Neural progenitor cell (in vitro differentiated cells): ENCODE measurements around the gene SUSD2. TPM values are rescaled to one million over a fixed set of nuclear protein-coding genes. Genes with fewer than 3 reads are reported as not detected.
"Not testable (repeated sequence)": the region's sequence is repeated elsewhere in the genome, so short reads cannot be mapped to it uniquely, and the experiment has no call there.

Experiments
- DNase-seq: peaks from one replicate; pipeline ENCODE4 v3.0.0-alpha.2; 2016; ENCODE audit warnings: low spot score
- H2AFZ ChIP-seq: fragments of 200-600 bp; sonication (generic); replicated peaks from 2 replicates; pipeline ENCODE4 v1.6.1; 2016; ENCODE audit warnings: antibody characterized with exemption
- H3F3A ChIP-seq: fragments of 200-600 bp; sonication (generic); 2 replicates; pipeline ENCODE4 v1.6.1; 2016; ENCODE audit warnings: antibody characterized with exemption, low read depth
- H3K27ac ChIP-seq: fragments of 200-600 bp; sonication (generic); 2 replicates; pipeline ENCODE4 v1.5.1; 2016; ENCODE audit warnings: mild to moderate bottlenecking
- H3K27me3 ChIP-seq: fragments of 200-600 bp; sonication (generic); 2 replicates; pipeline ENCODE4 v1.6.1; 2016; ENCODE audit warnings: mild to moderate bottlenecking, moderate library complexity
- H3K36me3 ChIP-seq: fragments of 200-600 bp; sonication (generic); 2 replicates; pipeline ENCODE4 v1.5.1; 2016
- H3K4me1 ChIP-seq: fragments of 200-600 bp; sonication (generic); 2 replicates; pipeline ENCODE4 v1.6.1; 2016; ENCODE audit warnings: mixed run types
- H3K4me2 ChIP-seq: fragments of 200-600 bp; sonication (generic); 2 replicates; pipeline ENCODE4 v1.6.1; 2016
- H3K4me3 ChIP-seq: fragments of 200-600 bp; sonication (generic); 2 replicates; pipeline ENCODE4 v1.5.1; 2016
- H3K79me2 ChIP-seq: fragments of 200-600 bp; sonication (generic); 2 replicates; pipeline ENCODE4 v1.6.1; 2016; ENCODE audit warnings: low read depth
- H3K9ac ChIP-seq: fragments of 200-600 bp; sonication (generic); 2 replicates; pipeline ENCODE4 v1.6.1; 2016
- H3K9me3 ChIP-seq: fragments of 200-600 bp; sonication (generic); 2 replicates; pipeline ENCODE4 v1.5.1; 2016; ENCODE audit warnings: low read depth
- H4K20me1 ChIP-seq: fragments of 200-600 bp; sonication (generic); 2 replicates; pipeline ENCODE4 v1.6.1; 2016; ENCODE audit warnings: low read depth
- H3K27ac Mint-ChIP-seq: 3 replicates; pipeline ENCODE4 v1.8.0; 2021; ENCODE audit warnings: mixed read lengths
- H3K27me3 Mint-ChIP-seq: 2 replicates; pipeline ENCODE4 v1.8.0; 2022; ENCODE audit warnings: low read depth, mild to moderate bottlenecking, inconsistent platforms, moderate library complexity, mixed read lengths; ENCODE audit not compliant: insufficient read depth
- H3K36me3 Mint-ChIP-seq: 3 replicates; pipeline ENCODE4 v1.8.0; 2021; ENCODE audit warnings: mixed read lengths
- H3K4me1 Mint-ChIP-seq: 3 replicates; pipeline ENCODE4 v1.8.0; 2021; ENCODE audit warnings: mixed read lengths
- H3K4me3 Mint-ChIP-seq: 3 replicates; pipeline ENCODE4 v1.8.0; 2021; ENCODE audit warnings: mild to moderate bottlenecking, moderate library complexity, mixed read lengths
- H3K9me3 Mint-ChIP-seq: 3 replicates; pipeline ENCODE4 v1.8.0; 2020; ENCODE audit warnings: mixed read lengths
- EZH2 ChIP-seq: fragments of 200-600 bp; sonication (generic); IDR thresholded peaks from 2 replicates; pipeline ENCODE4 v1.6.1; 2017; ENCODE audit warnings: antibody characterized with exemption, mild to moderate bottlenecking, moderate library complexity
- EZH2phosphoT487 ChIP-seq: fragments of 200-600 bp; sonication (generic); IDR thresholded peaks from 2 replicates; pipeline ENCODE4 v1.6.1; 2017; ENCODE audit warnings: antibody characterized with exemption
- total RNA-seq: library from RNA; depleted of rRNA; stranded (reverse); fragments of >200 nt; gene quantifications from 2 replicates; pipeline ENCODE4 v1.2.3, GENCODE V29; 2015; ENCODE audit warnings: low replicate concordance
- TF ChIP-seq, protein P1 (sequence below): fragments of 200-600 bp; sonication (generic); IDR thresholded peaks from 2 replicates; pipeline ENCODE4 v1.5.1; 2017; ENCODE audit warnings: antibody characterized with exemption, mild to moderate bottlenecking

Gene SUSD2
- total RNA-seq, 1 donor from 2014 or later = 0.02 TPM

DNA sequence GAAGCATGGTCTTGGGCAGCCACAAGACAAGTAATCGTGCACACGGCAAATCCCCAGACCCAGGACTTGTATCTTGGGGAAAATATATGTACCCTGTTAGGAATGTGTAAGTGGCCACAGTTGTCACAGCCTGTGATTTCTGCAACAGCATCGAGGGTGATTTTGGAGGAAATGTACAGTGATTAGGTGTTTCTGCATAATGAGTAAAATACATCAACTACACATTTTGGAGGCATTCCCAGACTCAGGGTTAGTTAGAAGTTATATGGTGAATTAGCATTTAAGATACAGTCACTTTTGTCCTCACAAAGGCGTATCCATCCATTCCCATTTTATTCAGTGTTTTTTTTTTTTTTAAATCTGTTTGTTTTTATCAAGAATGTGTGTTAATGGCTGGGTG is 28.4 kb downstream of the SUSD2 start:
- H3K27ac ChIP-seq = no peak overlapping the region
- no peaks in the 10 kb centered on the region for H3K27me3 ChIP-seq
- no peak overlapping the region for H3K27ac Mint-ChIP-seq
- no peaks in the 10 kb centered on the region for H3K9me3 ChIP-seq
- H3K9ac ChIP-seq = no peak overlapping the region
- H3K36me3 Mint-ChIP-seq = no peaks in the 10 kb centered on the region
- TF ChIP-seq, protein P1, sequence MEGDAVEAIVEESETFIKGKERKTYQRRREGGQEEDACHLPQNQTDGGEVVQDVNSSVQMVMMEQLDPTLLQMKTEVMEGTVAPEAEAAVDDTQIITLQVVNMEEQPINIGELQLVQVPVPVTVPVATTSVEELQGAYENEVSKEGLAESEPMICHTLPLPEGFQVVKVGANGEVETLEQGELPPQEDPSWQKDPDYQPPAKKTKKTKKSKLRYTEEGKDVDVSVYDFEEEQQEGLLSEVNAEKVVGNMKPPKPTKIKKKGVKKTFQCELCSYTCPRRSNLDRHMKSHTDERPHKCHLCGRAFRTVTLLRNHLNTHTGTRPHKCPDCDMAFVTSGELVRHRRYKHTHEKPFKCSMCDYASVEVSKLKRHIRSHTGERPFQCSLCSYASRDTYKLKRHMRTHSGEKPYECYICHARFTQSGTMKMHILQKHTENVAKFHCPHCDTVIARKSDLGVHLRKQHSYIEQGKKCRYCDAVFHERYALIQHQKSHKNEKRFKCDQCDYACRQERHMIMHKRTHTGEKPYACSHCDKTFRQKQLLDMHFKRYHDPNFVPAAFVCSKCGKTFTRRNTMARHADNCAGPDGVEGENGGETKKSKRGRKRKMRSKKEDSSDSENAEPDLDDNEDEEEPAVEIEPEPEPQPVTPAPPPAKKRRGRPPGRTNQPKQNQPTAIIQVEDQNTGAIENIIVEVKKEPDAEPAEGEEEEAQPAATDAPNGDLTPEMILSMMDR = no peak
- no peak for TF ChIP-seq EZH2
- TF ChIP-seq EZH2phosphoT487 = no peak
- no peaks in the 10 kb centered on the region for H3K4me1 ChIP-seq
- H3K4me3 Mint-ChIP-seq = no peak overlapping the region
- peaks cover 36% of the 10 kb centered on the region for H3K4me1 Mint-ChIP-seq
- peaks cover 11% of the 10 kb centered on the region for H3K27me3 Mint-ChIP-seq
- no peak overlapping the region for H3K4me3 ChIP-seq
- H3K36me3 ChIP-seq = no peaks in the 10 kb centered on the region
- no peaks in the 10 kb centered on the region for H3K79me2 ChIP-seq
- H3K9me3 Mint-ChIP-seq = peaks cover 3% of the 10 kb centered on the region
- no peak for DNase-seq
- no peak overlapping the region for H2AFZ ChIP-seq
- no peaks in the 10 kb centered on the region for H4K20me1 ChIP-seq
- no peaks in the 10 kb centered on the region for H3F3A ChIP-seq
- H3K4me2 ChIP-seq = no peak overlapping the region

GRCh38 chr22:24210409-24210808 is 29.1 kb downstream of the SUSD2 start:
- H3K27ac ChIP-seq, H3K4me3 ChIP-seq, H3K36me3 ChIP-seq, H4K20me1 ChIP-seq, H3K4me3 Mint-ChIP-seq, H2AFZ ChIP-seq, H3K27me3 ChIP-seq, H3K4me2 ChIP-seq, DNase-seq, H3K4me1 ChIP-seq, H3K36me3 Mint-ChIP-seq, H3K9ac ChIP-seq, H3K27ac Mint-ChIP-seq, H3F3A ChIP-seq, H3K79me2 ChIP-seq, H3K9me3 ChIP-seq, H3K9me3 Mint-ChIP-seq: not testable (repeated sequence)
- H3K4me1 Mint-ChIP-seq = peaks cover 36% of the 10 kb centered on the region
- peaks cover 11% of the 10 kb centered on the region for H3K27me3 Mint-ChIP-seq

GRCh38 chr22:24211716-24212115 is 30.4 kb downstream of the SUSD2 start:
- H3K27ac ChIP-seq, H3K9ac ChIP-seq, H3K9me3 Mint-ChIP-seq, H3K36me3 ChIP-seq, H2AFZ ChIP-seq, H3K27me3 Mint-ChIP-seq, H3K4me1 ChIP-seq, H3K79me2 ChIP-seq, H3K4me2 ChIP-seq, H3K4me3 Mint-ChIP-seq, H3K4me3 ChIP-seq, H4K20me1 ChIP-seq, DNase-seq, H3K36me3 Mint-ChIP-seq, H3F3A ChIP-seq, H3K9me3 ChIP-seq, H3K27me3 ChIP-seq: not testable (repeated sequence)
- Mint-ChIP-seq H3K4me1 (peaks cover 35% of the 10 kb centered on the region), H3K27ac (peak overlapping the region; percentile 25)

DNA sequence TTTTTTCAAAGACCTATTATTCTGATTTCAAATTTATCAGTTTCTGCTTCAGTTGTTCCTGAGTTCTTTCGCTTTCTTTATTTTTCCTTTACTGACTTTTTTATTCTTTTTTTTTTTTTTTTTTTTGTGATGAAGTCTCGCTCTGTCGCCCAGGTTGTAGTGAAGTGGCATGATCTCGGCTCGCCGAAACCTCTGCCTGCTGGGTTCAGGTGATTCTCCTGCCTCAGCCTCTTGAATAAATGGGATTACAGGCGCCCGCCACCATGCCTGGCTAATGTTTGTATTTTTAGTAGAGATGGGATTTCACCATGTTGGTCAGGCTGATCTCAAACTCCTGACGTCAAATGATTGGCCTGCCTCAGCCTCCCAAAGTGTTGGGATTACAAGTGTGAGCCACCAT is 31.8 kb downstream of the SUSD2 start:
- not testable (repeated sequence) for H3K27me3 Mint-ChIP-seq, H3K9me3 Mint-ChIP-seq, H3K79me2 ChIP-seq, H3F3A ChIP-seq, H4K20me1 ChIP-seq, H2AFZ ChIP-seq, H3K36me3 ChIP-seq, H3K27me3 ChIP-seq, H3K27ac Mint-ChIP-seq, H3K9me3 ChIP-seq, DNase-seq, H3K4me3 ChIP-seq, H3K4me1 ChIP-seq, H3K4me3 Mint-ChIP-seq, H3K27ac ChIP-seq, H3K4me2 ChIP-seq, H3K9ac ChIP-seq, H3K36me3 Mint-ChIP-seq
- H3K4me1 Mint-ChIP-seq = peaks cover 23% of the 10 kb centered on the region

- Mint-ChIP-seq H3K4me3 (no peak overlapping the region), H3K9me3 (peaks cover 3% of the 10 kb centered on the region), H3K36me3 (no peaks in the 10 kb centered on the region), H3K27ac (no peak overlapping the region), H3K4me1 (peaks cover 19% of the 10 kb centered on the region), H3K27me3 (peaks cover 5% of the 10 kb centered on the region)
- H3K4me1 ChIP-seq = no peaks in the 10 kb centered on the region
- H3K79me2 ChIP-seq = no peaks in the 10 kb centered on the region
- TF ChIP-seq, protein P1 = no peak
- TF ChIP-seq EZH2phosphoT487 (no peak), EZH2 (no peak)
- no peak overlapping the region for H3K9ac ChIP-seq
- H3K36me3 ChIP-seq = no peaks in the 10 kb centered on the region
- H2AFZ ChIP-seq = peak overlapping the region; percentile 52
- H3K4me3 ChIP-seq = no peak overlapping the region
- H3K4me2 ChIP-seq = no peak overlapping the region
- H3K9me3 ChIP-seq = no peaks in the 10 kb centered on the region
- no peaks in the 10 kb centered on the region for H3F3A ChIP-seq
- no peak for DNase-seq
- no peak overlapping the region for H3K27ac ChIP-seq
- H4K20me1 ChIP-seq = no peaks in the 10 kb centered on the region
- no peaks in the 10 kb centered on the region for H3K27me3 ChIP-seq
Measured at GRCh38 chr22:24214467-24215285, 33.4 kb downstream of the SUSD2 start.
